T-helper 1 cell treated with Interleukin-12 subunit alpha and Interleukin-12 subunit beta and Interleukin-4 antibody, amounts not matched to agents 30 μg/mL and 1 μg/mL, for 36 hours (primary cell): ENCODE results near the gene TTC32.

Source experiments
- H3K27ac Mint-ChIP-seq: one replicate; pipeline ENCODE4 v1.8.0; 2021; ENCODE audit warnings: mild to moderate bottlenecking, mixed read lengths
- H3K27me3 Mint-ChIP-seq: one replicate; pipeline ENCODE4 v1.8.0; 2021; ENCODE audit warnings: low read depth, mixed read lengths
- H3K36me3 Mint-ChIP-seq: one replicate; pipeline ENCODE4 v1.8.0; 2021; ENCODE audit warnings: low read depth, mixed read lengths
- H3K4me1 Mint-ChIP-seq: one replicate; pipeline ENCODE4 v1.8.0; 2021; ENCODE audit warnings: low read depth, mixed read lengths
- H3K4me3 Mint-ChIP-seq: one replicate; pipeline ENCODE4 v1.8.0; 2021; ENCODE audit warnings: mild to moderate bottlenecking, moderate library complexity, mixed read lengths
- H3K9me3 Mint-ChIP-seq: one replicate; pipeline ENCODE4 v1.8.0; 2021; ENCODE audit warnings: mixed read lengths

TTC32 gene

DNA sequence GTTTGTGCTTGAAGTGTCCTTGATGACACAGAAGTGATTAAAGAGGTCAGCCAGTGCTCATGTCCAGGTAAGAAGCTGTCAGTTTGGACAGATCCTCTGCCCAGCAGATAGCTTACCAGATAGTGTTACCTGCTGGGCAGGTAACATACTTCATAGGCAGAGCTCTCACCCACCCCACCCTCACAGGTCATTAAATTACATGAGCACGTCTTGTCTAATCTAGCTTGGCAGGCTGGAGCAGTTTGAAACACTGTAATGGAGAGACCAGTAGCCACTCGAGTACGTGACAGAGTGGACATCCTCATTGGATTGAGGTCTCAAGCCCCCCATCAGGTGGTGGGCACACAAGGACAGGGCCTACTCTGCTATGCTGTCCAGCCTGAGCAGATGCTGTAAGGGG lies 27.1 kb downstream of the TTC32 start:
- peaks cover 20% of the 10 kb centered on the region for H3K36me3 Mint-ChIP-seq
- H3K4me1 Mint-ChIP-seq = peaks cover 1% of the 10 kb centered on the region
- no peaks in the 10 kb centered on the region for H3K9me3 Mint-ChIP-seq
- no peak overlapping the region for H3K27ac Mint-ChIP-seq
- H3K4me3 Mint-ChIP-seq = no peak overlapping the region
- no peaks in the 10 kb centered on the region for H3K27me3 Mint-ChIP-seq

- H3K27ac Mint-ChIP-seq = no peak overlapping the region
Observed at GRCh38 chr2:19873014-19873413, 28.8 kb downstream of the TTC32 start.

DNA sequence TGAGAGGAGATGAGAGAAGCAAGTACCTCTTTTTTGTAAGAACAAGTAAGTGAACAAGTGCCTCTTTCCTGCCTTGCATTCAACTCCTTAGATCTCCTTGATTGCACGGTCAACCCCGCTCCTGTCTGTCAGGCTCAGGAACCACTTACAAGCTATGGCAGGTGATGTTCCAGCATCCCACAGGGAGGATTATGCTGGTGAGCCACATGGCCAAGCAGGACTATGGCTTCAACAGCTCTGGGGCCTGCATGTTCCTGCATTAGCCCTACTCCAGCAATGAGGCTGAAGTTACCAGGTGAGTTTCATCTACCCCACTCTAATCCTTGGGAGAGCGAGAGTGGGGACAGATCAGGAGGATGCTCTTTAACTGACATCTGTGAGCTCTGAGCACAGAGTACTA lies 29.5 kb downstream of the TTC32 start:
- Mint-ChIP-seq H3K27me3 (peaks cover 7% of the 10 kb centered on the region), H3K4me1 (peaks cover 11% of the 10 kb centered on the region), H3K36me3 (peaks cover 18% of the 10 kb centered on the region), H3K27ac (no peak overlapping the region), H3K9me3 (no peaks in the 10 kb centered on the region), H3K4me3 (no peak overlapping the region)

More at GRCh38 chr2:19873014-19873413, 28.8 kb downstream of the TTC32 start:
- no peak overlapping the region for H3K4me3 Mint-ChIP-seq
- H3K27me3 Mint-ChIP-seq = peaks cover 1% of the 10 kb centered on the region
- no peaks in the 10 kb centered on the region for H3K9me3 Mint-ChIP-seq
- peaks cover 18% of the 10 kb centered on the region for H3K36me3 Mint-ChIP-seq
- peaks cover 11% of the 10 kb centered on the region for H3K4me1 Mint-ChIP-seq

GRCh38 chr2:19871836-19872235 lies 29.9 kb downstream of the TTC32 start:
- no peaks in the 10 kb centered on the region for H3K9me3 Mint-ChIP-seq
- H3K36me3 Mint-ChIP-seq = peaks cover 18% of the 10 kb centered on the region
- no peak overlapping the region for H3K4me3 Mint-ChIP-seq
- H3K4me1 Mint-ChIP-seq = peaks cover 11% of the 10 kb centered on the region
- no peak overlapping the region for H3K27ac Mint-ChIP-seq
- H3K27me3 Mint-ChIP-seq = peaks cover 7% of the 10 kb centered on the region

DNA sequence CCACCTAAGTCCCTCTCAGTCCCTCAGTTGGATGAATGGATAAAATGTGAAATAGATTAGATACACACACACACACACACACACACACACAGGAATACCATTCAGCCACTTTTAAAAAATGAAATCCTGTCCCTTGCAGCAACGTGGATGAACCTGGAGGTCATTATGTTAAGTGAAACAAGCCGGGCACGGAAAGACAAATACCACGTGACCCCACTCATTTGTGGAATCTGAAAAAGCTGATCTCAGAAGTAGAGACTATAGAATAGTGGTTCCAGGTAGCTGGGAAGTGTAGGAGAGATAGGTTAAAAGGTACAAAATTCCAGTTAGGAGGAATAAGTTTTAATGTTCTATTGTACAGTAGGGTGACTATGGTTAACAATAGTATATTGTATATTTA lies 31.0 kb downstream of the TTC32 start:
- H3K4me3 Mint-ChIP-seq = no peak overlapping the region
- peaks cover 7% of the 10 kb centered on the region for H3K27me3 Mint-ChIP-seq
- H3K9me3 Mint-ChIP-seq = no peaks in the 10 kb centered on the region
- peaks cover 11% of the 10 kb centered on the region for H3K4me1 Mint-ChIP-seq
- peaks cover 16% of the 10 kb centered on the region for H3K36me3 Mint-ChIP-seq
- no peak overlapping the region for H3K27ac Mint-ChIP-seq

DNA sequence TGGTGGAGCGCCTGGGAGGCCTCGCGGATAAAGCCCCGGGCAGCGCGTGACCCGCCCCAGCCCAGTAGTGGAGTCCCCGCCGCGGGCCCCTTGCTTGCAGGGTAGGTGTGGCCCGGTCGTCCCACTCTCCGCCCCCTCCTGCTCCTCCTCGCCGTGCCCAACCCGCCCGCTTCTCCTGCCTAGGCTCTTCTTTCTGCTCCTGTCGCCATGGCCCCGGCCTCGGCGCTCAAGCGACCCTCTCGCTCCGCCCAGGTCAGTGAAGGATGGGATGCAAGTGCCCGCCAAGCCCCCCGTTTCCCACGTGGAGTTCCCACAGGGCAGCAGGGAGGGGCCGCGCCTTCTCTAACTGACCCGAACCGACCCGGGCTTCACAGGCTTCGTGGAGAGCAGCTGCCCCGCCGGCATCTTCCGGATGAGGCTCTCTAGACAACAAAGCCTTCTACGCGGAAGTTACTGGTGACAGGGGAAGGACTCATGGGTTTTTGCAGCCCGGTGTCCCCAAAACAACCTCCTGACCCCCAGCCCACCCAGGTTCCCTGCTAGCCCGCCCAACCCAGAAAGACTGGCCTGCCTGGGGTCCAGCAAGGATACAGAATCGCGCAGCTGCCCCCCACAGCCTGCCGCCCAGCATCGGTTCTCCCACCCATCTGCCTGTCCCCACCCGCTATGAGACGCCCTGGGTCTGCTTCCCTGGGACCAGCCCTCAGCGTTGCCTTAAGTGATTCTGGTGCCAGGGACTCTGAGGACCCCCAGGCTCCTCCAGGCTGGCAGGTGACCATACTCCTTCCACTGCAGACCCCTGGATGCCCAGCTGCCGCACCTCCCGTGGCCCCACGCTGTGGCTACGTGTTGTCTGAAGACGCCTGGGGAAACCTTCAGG lies 32.8 kb downstream of the TTC32 start:
- peaks cover 7% of the 10 kb centered on the region for H3K27me3 Mint-ChIP-seq
- H3K9me3 Mint-ChIP-seq = no peaks in the 10 kb centered on the region
- peak overlapping the region; percentile 89 for H3K4me3 Mint-ChIP-seq
- peaks cover 9% of the 10 kb centered on the region for H3K36me3 Mint-ChIP-seq
- H3K4me1 Mint-ChIP-seq = peaks cover 20% of the 10 kb centered on the region
- peak overlapping the region; percentile 89 for H3K27ac Mint-ChIP-seq

GRCh38 chr2:19868224-19868623 lies 33.6 kb downstream of the TTC32 start:
- peaks cover 20% of the 10 kb centered on the region for H3K4me1 Mint-ChIP-seq
- H3K9me3 Mint-ChIP-seq = no peaks in the 10 kb centered on the region
- H3K27ac Mint-ChIP-seq = no peak overlapping the region
- peaks cover 7% of the 10 kb centered on the region for H3K27me3 Mint-ChIP-seq
- H3K36me3 Mint-ChIP-seq = peaks cover 9% of the 10 kb centered on the region
- peak overlapping the region; percentile 60 for H3K4me3 Mint-ChIP-seq

DNA sequence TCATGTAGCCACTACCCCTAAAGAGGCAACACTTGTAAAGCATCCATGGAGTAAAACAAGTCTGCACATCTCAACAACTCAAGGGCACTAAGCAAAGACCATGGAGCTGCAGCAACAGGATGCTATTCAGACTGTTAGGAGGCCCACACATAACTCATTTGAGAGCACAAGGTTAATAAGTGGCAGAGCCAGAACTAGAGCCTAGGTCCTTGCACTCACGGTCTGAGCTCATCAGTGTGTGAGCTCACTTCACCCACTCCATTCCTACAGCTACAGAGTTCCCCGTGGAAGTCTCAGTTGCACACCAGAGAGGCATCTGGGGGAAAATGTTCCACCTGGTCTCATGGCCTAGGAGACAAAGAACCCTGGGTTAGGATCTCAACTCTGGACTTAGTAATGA lies 35.0 kb downstream of the TTC32 start:
- Mint-ChIP-seq H3K9me3 (no peaks in the 10 kb centered on the region), H3K27me3 (peaks cover 7% of the 10 kb centered on the region), H3K36me3 (peaks cover 6% of the 10 kb centered on the region), H3K4me1 (peaks cover 22% of the 10 kb centered on the region), H3K4me3 (no peak overlapping the region), H3K27ac (no peak overlapping the region)

DNA sequence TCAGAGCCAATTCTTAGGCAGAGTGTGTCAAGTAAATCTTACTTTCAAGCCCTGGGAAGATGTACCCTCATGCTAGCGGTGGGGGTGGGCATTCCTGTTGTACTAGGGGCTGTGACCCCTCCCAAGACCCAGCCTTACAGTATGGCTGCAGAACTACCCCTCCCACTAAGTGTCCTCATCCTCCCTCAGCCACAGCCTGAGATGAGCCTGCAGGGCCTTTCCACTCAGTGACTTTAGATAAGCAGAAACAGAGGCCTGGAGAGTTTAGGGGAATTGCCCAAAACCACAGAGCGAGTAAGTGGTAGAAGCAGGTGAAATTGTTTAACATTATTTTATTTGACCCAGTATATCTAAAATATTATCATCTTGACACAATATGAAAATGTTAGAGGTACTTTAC lies 36.6 kb downstream of the TTC32 start:
- H3K27ac Mint-ChIP-seq = peak overlapping the region; percentile 42

DNA sequence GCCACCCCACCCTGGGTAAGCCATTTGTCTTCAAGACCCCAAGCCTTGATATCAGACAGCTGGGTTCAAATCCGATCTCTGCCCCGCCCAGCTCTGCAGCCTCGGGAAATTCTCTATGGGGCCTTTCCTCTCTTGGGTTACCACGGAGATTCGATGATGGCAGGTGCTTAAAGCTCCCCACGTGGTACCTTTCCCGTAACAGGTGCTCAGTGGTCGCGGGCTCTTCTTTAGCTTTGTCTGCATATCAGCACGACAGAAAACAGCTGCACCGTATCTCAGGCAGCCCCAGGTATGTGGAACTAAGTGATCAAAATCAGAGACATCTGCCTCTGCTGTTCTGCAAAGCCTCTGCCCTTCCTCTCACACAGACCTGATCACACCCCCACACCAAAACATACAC lies 37.4 kb downstream of the TTC32 start:
- H3K4me1 Mint-ChIP-seq = peaks cover 18% of the 10 kb centered on the region
- H3K27me3 Mint-ChIP-seq = peaks cover 7% of the 10 kb centered on the region
- no peak overlapping the region for H3K4me3 Mint-ChIP-seq
- H3K9me3 Mint-ChIP-seq = no peaks in the 10 kb centered on the region
- peaks cover 2% of the 10 kb centered on the region for H3K36me3 Mint-ChIP-seq
- no peak overlapping the region for H3K27ac Mint-ChIP-seq

More for the DNA sequence above, 36.6 kb downstream of the TTC32 start:
- Mint-ChIP-seq H3K36me3 (peaks cover 2% of the 10 kb centered on the region), H3K9me3 (no peaks in the 10 kb centered on the region), H3K4me3 (no peak overlapping the region), H3K4me1 (peaks cover 22% of the 10 kb centered on the region), H3K27me3 (peaks cover 7% of the 10 kb centered on the region)

DNA sequence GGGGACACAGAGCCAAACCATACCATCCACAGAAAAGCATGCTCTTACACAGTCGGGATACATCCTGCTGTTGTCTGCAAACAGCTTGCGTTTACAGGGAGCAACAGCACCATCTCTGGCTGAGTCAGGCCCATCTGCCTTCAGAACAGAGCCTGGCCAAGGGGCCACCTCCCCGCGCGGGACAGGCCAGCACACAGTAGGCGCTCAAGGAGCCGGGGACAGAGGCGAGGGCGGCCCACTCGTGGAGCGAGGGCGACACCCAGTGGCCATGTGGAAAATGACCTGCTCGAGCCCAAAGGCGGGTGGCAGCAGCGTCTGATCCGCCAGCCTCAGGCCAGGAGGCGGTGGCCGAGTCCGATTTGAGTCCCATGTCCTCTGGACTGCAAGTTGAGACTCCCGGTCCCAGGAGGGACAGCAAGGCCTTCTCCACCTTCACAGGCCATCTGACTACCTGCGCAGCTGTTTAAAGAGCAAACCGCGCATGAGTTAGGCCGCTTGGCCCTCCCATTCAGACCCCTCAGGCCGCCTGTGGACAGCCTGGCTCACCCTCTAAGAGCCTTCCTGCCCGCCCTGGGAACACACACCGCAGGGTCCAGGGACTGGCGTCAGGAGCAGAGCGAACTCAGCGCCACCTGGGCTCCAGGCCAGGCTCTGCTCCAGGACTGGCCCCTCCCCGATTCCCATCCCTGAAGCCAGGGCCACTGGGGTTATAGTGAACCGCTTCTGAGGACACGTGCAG lies 38.3 kb downstream of the TTC32 start:
- Mint-ChIP-seq H3K36me3 (no peaks in the 10 kb centered on the region), H3K27me3 (peaks cover 7% of the 10 kb centered on the region), H3K27ac (no peak overlapping the region), H3K4me1 (peaks cover 13% of the 10 kb centered on the region), H3K4me3 (no peak overlapping the region), H3K9me3 (no peaks in the 10 kb centered on the region)

DNA sequence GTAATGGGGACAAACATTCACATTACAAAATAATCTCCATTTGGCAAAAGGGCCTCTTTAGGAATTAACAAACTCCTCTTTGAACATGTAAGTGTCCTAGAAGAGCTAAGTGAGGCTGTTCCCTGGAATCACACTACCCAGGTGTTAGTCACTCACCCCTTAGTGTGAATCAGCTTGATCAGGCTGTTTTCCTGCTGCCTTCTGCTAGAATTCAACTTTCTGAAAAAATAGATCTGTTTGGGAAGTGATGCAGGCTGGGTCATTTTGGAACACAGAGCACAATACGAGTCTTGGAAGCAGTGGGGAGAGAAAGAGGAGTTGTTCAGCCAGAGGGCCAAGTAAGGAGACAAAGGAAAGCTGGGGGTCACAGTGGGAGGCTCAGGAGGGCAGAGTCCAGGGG lies 40.0 kb downstream of the TTC32 start:
- Mint-ChIP-seq H3K4me1 (peaks cover 11% of the 10 kb centered on the region), H3K4me3 (no peak overlapping the region), H3K27me3 (peaks cover 5% of the 10 kb centered on the region), H3K27ac (no peak overlapping the region), H3K9me3 (no peaks in the 10 kb centered on the region), H3K36me3 (no peaks in the 10 kb centered on the region)

- Mint-ChIP-seq H3K36me3 (no peaks in the 10 kb centered on the region), H3K9me3 (no peaks in the 10 kb centered on the region), H3K4me3 (no peak overlapping the region), H3K4me1 (peaks cover 8% of the 10 kb centered on the region), H3K27me3 (peaks cover 9% of the 10 kb centered on the region), H3K27ac (no peak overlapping the region)
Observed at GRCh38 chr2:19860022-19860421, 41.8 kb downstream of the TTC32 start.

GRCh38 chr2:19859565-19859964 lies 42.2 kb downstream of the TTC32 start:
- H3K9me3 Mint-ChIP-seq = no peaks in the 10 kb centered on the region
- peaks cover 5% of the 10 kb centered on the region for H3K4me1 Mint-ChIP-seq
- no peaks in the 10 kb centered on the region for H3K36me3 Mint-ChIP-seq
- no peak overlapping the region for H3K27ac Mint-ChIP-seq
- H3K4me3 Mint-ChIP-seq = no peak overlapping the region
- H3K27me3 Mint-ChIP-seq = peaks cover 9% of the 10 kb centered on the region

DNA sequence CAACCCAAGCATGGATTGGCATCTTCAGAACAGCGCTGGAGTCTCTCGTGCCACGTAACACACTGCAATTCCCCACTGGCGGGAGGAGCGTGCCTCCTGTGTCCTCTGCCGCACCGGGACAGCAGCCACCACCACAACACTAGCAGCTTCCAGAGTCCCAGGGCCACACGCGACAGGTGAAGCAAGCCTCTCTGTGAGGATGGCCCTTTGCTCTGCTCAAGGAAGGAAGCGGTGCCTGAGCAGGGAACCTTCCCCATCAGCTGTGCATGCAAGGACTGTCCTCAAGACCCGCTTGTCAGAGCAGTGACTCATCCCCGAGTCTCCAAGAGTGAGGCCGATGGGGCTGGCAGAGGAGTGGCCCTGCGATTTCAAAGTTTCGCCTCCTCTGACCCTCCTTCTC lies 44.0 kb downstream of the TTC32 start:
- Mint-ChIP-seq H3K27ac (no peak overlapping the region), H3K27me3 (peaks cover 9% of the 10 kb centered on the region), H3K36me3 (no peaks in the 10 kb centered on the region), H3K4me3 (no peak overlapping the region), H3K9me3 (no peaks in the 10 kb centered on the region), H3K4me1 (peaks cover under 1% of the 10 kb centered on the region)
